ENCODE data around the gene TRAPPC6A. TPM values are rescaled to one million over a fixed set of nuclear protein-coding genes. Genes with fewer than 3 reads are reported as not detected.

TRAPPC6A gene
- total RNA-seq, result 19.9 TPM
- long read RNA-seq, partial matches to known transcripts, result 2 of 11 reads
- long read RNA-seq, other reads (novel, unspliced or antisense), result 1 of 11 reads

GRCh38 chr19:45177817-45178261 lies at the start of gene TRAPPC6A:
TRAPPC6A (minus strand) TSS chr19:45178237; CDS start chr19:45178218, 19 bp downstream.
- intact Hi-C loops (cut with DNase I), result loop anchor here (5.0 kb wide), 2 partner anchors 86 to 101 kb away; partner anchors contain the start of genes GEMIN7, PPP1R37 and ZNF296
- no peak for DNase-seq (ENCODE audit: low spot score)

- DNase-seq (ENCODE audit: low spot score), result no peak
- intact Hi-C loops (cut with DNase I), result no loop called here
Measured at GRCh38 chr19:45224645-45225044, 46.6 kb upstream of the TRAPPC6A start.

GRCh38 chr19:45223879-45224278 lies 45.8 kb upstream of the TRAPPC6A start:
- DNase-seq (ENCODE audit: low spot score), result no peak
- intact Hi-C loops (cut with DNase I), result no loop called here

GRCh38 chr19:45222724-45223123 lies 44.7 kb upstream of the TRAPPC6A start:
- intact Hi-C loops (cut with DNase I), result no loop called here
- no peak for DNase-seq (ENCODE audit: low spot score)

- DNase-seq (ENCODE audit: low spot score), result no peak
- intact Hi-C loops (cut with DNase I), result no loop called here
Measured at GRCh38 chr19:45218911-45219743, 41.1 kb upstream of the TRAPPC6A start.

GRCh38 chr19:45218426-45218825 lies 40.4 kb upstream of the TRAPPC6A start:
- no peak for DNase-seq (ENCODE audit: low spot score)
- intact Hi-C loops (cut with DNase I), result no loop called here

GRCh38 chr19:45217957-45218334 lies 39.9 kb upstream of the TRAPPC6A start:
- no peak for DNase-seq (ENCODE audit: low spot score)
- intact Hi-C loops (cut with DNase I), result no loop called here

- intact Hi-C loops (cut with DNase I), result no loop called here
- DNase-seq (ENCODE audit: low spot score), result no peak
Measured at GRCh38 chr19:45217193-45217956, 39.3 kb upstream of the TRAPPC6A start.

GRCh38 chr19:45216667-45217066 lies 38.6 kb upstream of the TRAPPC6A start:
- intact Hi-C loops (cut with DNase I), result no loop called here
- DNase-seq (ENCODE audit: low spot score), result no peak

GRCh38 chr19:45215391-45216191 lies 37.6 kb upstream of the TRAPPC6A start:
- DNase-seq (ENCODE audit: low spot score), result no peak
- intact Hi-C loops (cut with DNase I), result no loop called here

GRCh38 chr19:45213031-45213430 lies 35.0 kb upstream of the TRAPPC6A start:
- no peak for DNase-seq (ENCODE audit: low spot score)
- intact Hi-C loops (cut with DNase I), result loop anchor here (2.0 kb wide), 1 partner anchor 32 kb away; the partner anchor contains the start of gene EXOC3L2

GRCh38 chr19:45211751-45212381 lies 33.8 kb upstream of the TRAPPC6A start:
- no peak for DNase-seq (ENCODE audit: low spot score)
- intact Hi-C loops (cut with DNase I), result loop anchor here (2.0 kb wide), 1 partner anchor 33 kb away; the partner anchor contains the start of gene EXOC3L2

- DNase-seq (ENCODE audit: low spot score), result no peak
- intact Hi-C loops (cut with DNase I), result no loop called here
Measured at GRCh38 chr19:45206328-45206727, 28.3 kb upstream of the TRAPPC6A start.

- intact Hi-C loops (cut with DNase I), result no loop called here
- no peak for DNase-seq (ENCODE audit: low spot score)
Measured at GRCh38 chr19:45205810-45206209, 27.8 kb upstream of the TRAPPC6A start.

- DNase-seq (ENCODE audit: low spot score), result no peak
- intact Hi-C loops (cut with DNase I), result no loop called here
Measured at GRCh38 chr19:45202637-45203036, 24.6 kb upstream of the TRAPPC6A start.

GRCh38 chr19:45200568-45200967 lies 22.5 kb upstream of the TRAPPC6A start:
- no peak for DNase-seq (ENCODE audit: low spot score)
- intact Hi-C loops (cut with DNase I), result loop anchor here (2.0 kb wide), 1 partner anchor 50 kb away; the partner anchor contains the start of gene MARK4

- DNase-seq (ENCODE audit: low spot score), result no peak
- intact Hi-C loops (cut with DNase I), result loop anchor here (10.0 kb wide), 1 partner anchor 149 kb away; the partner anchor contains the start of gene KLC3
Measured at GRCh38 chr19:45195764-45196163, 17.7 kb upstream of the TRAPPC6A start.

- intact Hi-C loops (cut with DNase I), result loop anchor here (10.0 kb wide), 1 partner anchor 153 kb away; the partner anchor contains the start of gene KLC3
- DNase-seq (ENCODE audit: low spot score), result no peak
Measured at GRCh38 chr19:45191375-45191774, 13.3 kb upstream of the TRAPPC6A start.

GRCh38 chr19:45189971-45190370 lies 11.9 kb upstream of the TRAPPC6A start:
- DNase-seq (ENCODE audit: low spot score), result no peak
- intact Hi-C loops (cut with DNase I), result loop anchor here (10.0 kb wide), 1 partner anchor 155 kb away; the partner anchor contains the start of gene KLC3

Measured in cardiac septum (tissue), 1 donor.